Measurements from ENCODE around the gene ZNF841. TPM values are rescaled to one million over a fixed set of nuclear protein-coding genes. Genes with fewer than 3 reads are reported as not detected.
"Not testable (repeated sequence)": the region's sequence is repeated elsewhere in the genome, so short reads cannot be mapped to it uniquely, and the experiment has no call there.

Gene ZNF841
- total RNA-seq, 5 donors from 2014 or later (not counting 1 experiment from before 2014, with no cell fraction given): 25.4 to 34.3 (median 32.2) TPM

DNA sequence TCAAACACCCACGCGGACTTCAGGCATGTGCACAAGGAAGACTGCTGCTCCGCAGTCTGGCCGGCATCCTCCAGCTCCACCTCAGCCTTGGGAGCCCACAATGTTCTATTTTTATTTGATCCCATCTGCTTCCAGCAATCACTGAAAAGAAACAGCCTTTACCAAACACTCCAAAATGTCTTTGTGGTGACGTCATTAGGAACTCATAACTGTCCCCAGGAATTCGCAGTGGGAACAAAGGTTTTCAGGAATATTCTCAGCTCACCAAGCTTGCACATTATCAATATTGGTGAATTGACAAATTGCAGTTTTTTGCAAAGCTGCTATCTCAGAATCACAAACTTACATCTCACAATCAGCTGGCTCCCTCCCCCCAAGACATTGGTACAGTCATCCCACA lies 15.2 kb upstream of the ZNF841 start:
- Histone ChIP-seq H3K4me3 (ENCODE audit: control insufficient read depth in 1 of 2, extremely low read depth in 1 of 2, low read length in 1 of 2) (peak overlapping the region in 1 of 2 donors; percentile 18), H3K9me3 (peaks cover 29% of the 10 kb centered on the region), H3K27me3 (replicated peaks in 1 of 2; ENCODE audit: control insufficient read depth in 2 of 2, extremely low read depth in 1 of 2, insufficient read depth in 2 of 2, low read length in 1 of 2) (no peaks in the 10 kb centered on the region), H3K4me1 (ENCODE audit: control insufficient read depth in 1 of 2, extremely low read depth in 1 of 2, insufficient read depth in 2 of 2, low read length in 2 of 2) (no peaks in the 10 kb centered on the region), H3K36me3 (ENCODE audit: control insufficient read depth in 2 of 2, extremely low read depth in 1 of 2, insufficient read depth in 1 of 2, low read length in 1 of 2) (peaks cover 0 to under 1% of the 10 kb centered on the region in 2 donors), H3K27ac (ENCODE audit: low read length) (no peak overlapping the region)
- DNase-seq (no peak), ATAC-seq (replicated peaks in 1 of 4) (no peak)
- 90% methylated on average over 5 of the region's 6 CpGs for WGBS (ENCODE audit: insufficient coverage)
- peaks cover 42% of the 10 kb centered on the region for H3K36me3 Mint-ChIP-seq
- H3K27me3 Mint-ChIP-seq: no peaks in the 10 kb centered on the region
- ChIA-PET POLR2A (no interaction called here), CTCF (no interaction called here)
- H3K4me1 Mint-ChIP-seq: no peaks in the 10 kb centered on the region
- peaks cover 21 to 67% (median 59%) of the 10 kb centered on the region in 3 donors for H3K9me3 Mint-ChIP-seq
- no peak overlapping the region for H3K27ac Mint-ChIP-seq
- no peak overlapping the region for H3K4me3 Mint-ChIP-seq

GRCh38 chr19:52102782-52103181 lies 7.2 kb upstream of the ZNF841 start:
- Histone ChIP-seq H3K27ac (ENCODE audit: low read length) (no peak overlapping the region), H3K36me3 (ENCODE audit: control insufficient read depth in 2 of 2, extremely low read depth in 1 of 2, insufficient read depth in 1 of 2, low read length in 1 of 2) (no peaks in the 10 kb centered on the region), H3K4me1 (ENCODE audit: control insufficient read depth in 1 of 2, extremely low read depth in 1 of 2, insufficient read depth in 2 of 2, low read length in 2 of 2) (no peaks in the 10 kb centered on the region), H3K27me3 (replicated peaks in 1 of 2; ENCODE audit: control insufficient read depth in 2 of 2, extremely low read depth in 1 of 2, insufficient read depth in 2 of 2, low read length in 1 of 2) (peaks cover 0 to 5% of the 10 kb centered on the region in 2 experiments), H3K4me3 (ENCODE audit: control insufficient read depth in 1 of 2, extremely low read depth in 1 of 2, low read length in 1 of 2) (no peak overlapping the region), H3K9me3 (peaks cover 3% of the 10 kb centered on the region)
- CTCF ChIA-PET: no interaction called here
- no peak for DNase-seq
- peaks cover 0 to 3% of the 10 kb centered on the region in 2 donors for H3K27me3 Mint-ChIP-seq
- ATAC-seq (replicated peaks in 1 of 4): no peak
- H3K4me3 Mint-ChIP-seq: no peak overlapping the region
- H3K4me1 Mint-ChIP-seq: no peaks in the 10 kb centered on the region
- peaks cover 15% of the 10 kb centered on the region for H3K36me3 Mint-ChIP-seq
- POLR2A ChIA-PET: no interaction called here
- H3K9me3 Mint-ChIP-seq: peaks cover 14 to 35% (median 26%) of the 10 kb centered on the region in 3 donors
- no CpG with 5 or more reads among the region's 1 CpG for WGBS (ENCODE audit: insufficient coverage)
- H3K27ac Mint-ChIP-seq: no peak overlapping the region

DNA sequence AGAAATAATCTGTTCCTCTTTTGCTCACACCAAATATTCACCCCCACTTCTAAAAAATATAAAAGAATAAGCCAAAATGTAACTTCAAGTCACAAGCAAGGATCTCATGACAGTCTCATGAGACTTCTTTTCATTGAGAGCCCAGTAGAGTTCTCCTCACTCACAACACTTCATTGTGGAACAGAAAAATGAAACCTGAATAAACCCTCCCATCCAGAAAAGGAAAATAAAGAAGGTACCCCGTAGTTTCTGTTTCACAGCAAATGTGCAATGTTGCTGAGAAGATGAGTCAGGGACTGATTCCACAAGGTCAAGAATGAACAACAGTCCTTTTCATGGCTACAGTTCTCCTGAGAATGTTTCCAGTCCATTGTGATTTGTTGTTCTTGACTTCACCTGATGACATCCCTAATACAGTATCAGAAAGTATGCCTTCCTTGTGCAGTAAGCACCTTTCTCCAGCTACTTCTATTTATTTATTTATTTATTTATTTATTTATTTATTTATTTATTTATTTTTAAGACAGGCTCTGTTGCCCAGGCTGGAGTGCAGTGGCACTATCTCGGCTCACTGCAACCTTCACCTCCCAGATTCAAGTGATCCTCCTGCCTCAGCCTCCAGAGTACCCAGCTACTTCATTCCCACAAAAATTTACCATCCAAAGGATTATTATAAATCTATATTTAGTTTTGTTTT lies 6.4 kb upstream of the ZNF841 start:
- no peak for ATAC-seq (replicated peaks in 1 of 4)

DNA sequence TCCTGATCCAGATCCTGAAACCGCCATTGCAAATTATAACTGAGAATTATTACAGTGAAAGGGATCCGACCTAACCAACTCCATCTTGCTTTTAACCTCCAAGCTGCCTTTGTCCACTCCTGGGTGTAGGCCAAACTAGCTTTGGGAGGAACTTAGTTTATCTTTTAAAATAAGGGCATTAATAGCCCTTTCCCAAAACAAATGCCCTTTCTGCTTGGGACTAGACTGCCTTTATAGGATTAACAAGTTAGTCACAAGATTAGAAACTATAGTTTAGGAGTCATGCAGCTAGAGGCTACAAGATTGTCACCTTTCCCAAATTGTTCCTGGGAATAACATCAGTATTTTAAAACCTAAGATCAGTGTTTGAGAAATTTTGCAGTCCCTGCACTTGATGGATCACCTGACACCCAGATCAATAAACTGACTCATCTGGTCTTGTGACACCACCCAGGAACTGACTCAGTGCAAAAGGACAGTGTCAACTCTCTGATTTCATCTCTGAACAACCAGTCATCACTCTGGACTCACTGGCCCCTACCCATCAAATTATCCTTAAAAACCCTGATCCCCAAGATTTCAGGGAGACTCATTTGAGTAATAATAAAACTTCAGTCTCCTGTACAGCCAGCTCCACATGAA lies 4.1 kb upstream of the ZNF841 start:
- Mint-ChIP-seq H3K27ac (no peak overlapping the region), H3K4me3 (no peak overlapping the region), H3K27me3 (peaks cover 0 to 3% of the 10 kb centered on the region in 2 donors), H3K9me3 (peaks cover 9 to 33% (median 21%) of the 10 kb centered on the region in 3 donors), H3K36me3 (peaks cover 17% of the 10 kb centered on the region), H3K4me1 (peaks cover 10 to 16% (median 12%) of the 10 kb centered on the region in 3 donors)
- ChIA-PET POLR2A (no interaction called here), CTCF (no interaction called here)
- H3K4me1 ChIP-seq (ENCODE audit: control insufficient read depth in 1 of 2, extremely low read depth in 1 of 2, insufficient read depth in 2 of 2, low read length in 2 of 2): peaks cover 0 to 12% of the 10 kb centered on the region in 2 experiments
- H3K27me3 ChIP-seq (replicated peaks in 1 of 2; ENCODE audit: control insufficient read depth in 2 of 2, extremely low read depth in 1 of 2, insufficient read depth in 2 of 2, low read length in 1 of 2): peaks cover 0 to 5% of the 10 kb centered on the region in 2 experiments
- no peak overlapping the region for H3K4me3 ChIP-seq (ENCODE audit: control insufficient read depth in 1 of 2, extremely low read depth in 1 of 2, low read length in 1 of 2)
- no peaks in the 10 kb centered on the region for H3K36me3 ChIP-seq (ENCODE audit: control insufficient read depth in 2 of 2, extremely low read depth in 1 of 2, insufficient read depth in 1 of 2, low read length in 1 of 2)
- H3K27ac ChIP-seq (ENCODE audit: low read length): no peak overlapping the region
- H3K9me3 ChIP-seq: no peaks in the 10 kb centered on the region
- ATAC-seq (replicated peaks in 1 of 4) (no peak), DNase-seq (no peak)
- no CpG with 5 or more reads among the region's 2 CpGs for WGBS (ENCODE audit: insufficient coverage)

More for the DNA sequence above, 6.4 kb upstream of the ZNF841 start:
- H3K4me1 ChIP-seq (ENCODE audit: control insufficient read depth in 1 of 2, extremely low read depth in 1 of 2, insufficient read depth in 2 of 2, low read length in 2 of 2): no peaks in the 10 kb centered on the region
- peaks cover 0 to 3% of the 10 kb centered on the region in 2 donors for H3K27me3 Mint-ChIP-seq
- no peak overlapping the region for H3K27ac ChIP-seq (ENCODE audit: low read length)
- no peak overlapping the region for H3K4me3 Mint-ChIP-seq
- peaks cover 10 to 29% (median 21%) of the 10 kb centered on the region in 3 donors for H3K9me3 Mint-ChIP-seq
- no CpG with 5 or more reads among the region's 2 CpGs for WGBS (ENCODE audit: insufficient coverage)
- H3K27me3 ChIP-seq (replicated peaks in 1 of 2; ENCODE audit: control insufficient read depth in 2 of 2, extremely low read depth in 1 of 2, insufficient read depth in 2 of 2, low read length in 1 of 2): peaks cover 0 to 5% of the 10 kb centered on the region in 2 experiments
- no peak overlapping the region for H3K27ac Mint-ChIP-seq
- CTCF ChIA-PET: no interaction called here
- DNase-seq: no peak
- H3K4me3 ChIP-seq (ENCODE audit: control insufficient read depth in 1 of 2, extremely low read depth in 1 of 2, low read length in 1 of 2): no peak overlapping the region
- no peaks in the 10 kb centered on the region for H3K9me3 ChIP-seq
- H3K36me3 Mint-ChIP-seq: peaks cover 10% of the 10 kb centered on the region
- POLR2A ChIA-PET: no interaction called here
- H3K36me3 ChIP-seq (ENCODE audit: control insufficient read depth in 2 of 2, extremely low read depth in 1 of 2, insufficient read depth in 1 of 2, low read length in 1 of 2): no peaks in the 10 kb centered on the region
- H3K4me1 Mint-ChIP-seq: no peaks in the 10 kb centered on the region

GRCh38 chr19:52096416-52096815 lies 851 bp upstream of the ZNF841 start:
- ATAC-seq (replicated peaks in 1 of 4); H3K4me3 ChIP-seq (ENCODE audit: control insufficient read depth in 1 of 2, extremely low read depth in 1 of 2, low read length in 1 of 2); H3K9me3 ChIP-seq; H3K27me3 ChIP-seq (replicated peaks in 1 of 2; ENCODE audit: control insufficient read depth in 2 of 2, extremely low read depth in 1 of 2, insufficient read depth in 2 of 2, low read length in 1 of 2); CTCF ChIA-PET; POLR2A ChIA-PET; H3K27ac Mint-ChIP-seq; H3K27me3 Mint-ChIP-seq; DNase-seq; H3K27ac ChIP-seq (ENCODE audit: low read length): not testable (repeated sequence)
- Mint-ChIP-seq H3K9me3 (peaks cover 17 to 49% (median 18%) of the 10 kb centered on the region in 3 donors), H3K4me1 (peaks cover 23 to 40% (median 35%) of the 10 kb centered on the region in 3 donors), H3K4me3 (peak overlapping the region; percentile 94 to 100 (median 97)), H3K36me3 (peaks cover 49% of the 10 kb centered on the region)
- Histone ChIP-seq H3K36me3 (ENCODE audit: control insufficient read depth in 2 of 2, extremely low read depth in 1 of 2, insufficient read depth in 1 of 2, low read length in 1 of 2) (peaks cover 0 to 10% of the 10 kb centered on the region in 2 donors), H3K4me1 (ENCODE audit: control insufficient read depth in 1 of 2, extremely low read depth in 1 of 2, insufficient read depth in 2 of 2, low read length in 2 of 2) (peaks cover 2 to 20% of the 10 kb centered on the region in 2 experiments)
- no CpG with 5 or more reads among the region's 3 CpGs for WGBS (ENCODE audit: insufficient coverage)

DNA sequence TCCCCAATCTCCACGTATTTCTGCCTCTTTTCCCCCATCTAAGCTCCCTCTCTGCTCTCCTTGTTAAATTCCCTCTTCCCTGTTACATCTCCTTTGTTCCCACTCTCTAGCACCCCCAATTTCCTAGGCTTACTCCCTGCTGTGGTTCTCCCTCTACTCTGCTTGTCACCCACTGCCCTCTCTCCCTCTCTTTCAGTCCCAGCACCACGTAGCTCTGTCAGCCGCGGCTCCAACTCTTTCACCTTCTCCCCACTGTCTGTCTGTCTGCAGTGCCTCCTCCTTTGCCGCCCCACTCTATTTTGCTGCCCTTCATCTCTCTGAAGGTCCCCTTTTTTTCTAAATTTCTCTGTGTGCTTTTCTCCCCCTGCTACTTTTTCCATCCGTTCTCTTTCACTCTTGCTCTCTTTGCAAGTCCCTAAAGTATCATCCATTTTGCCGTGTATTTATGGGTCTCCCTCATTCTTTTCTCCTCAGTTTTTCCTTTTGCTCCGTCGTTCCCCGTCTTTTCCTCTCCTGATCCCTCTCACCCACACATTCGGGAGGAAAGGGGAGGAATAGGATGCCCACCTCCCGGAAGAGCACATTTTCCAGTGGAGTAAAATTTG lies 937 bp downstream of the ZNF841 start:
- H3K36me3 Mint-ChIP-seq: peaks cover 67% of the 10 kb centered on the region
- 57% methylated on average over 6 of the region's 12 CpGs for WGBS (ENCODE audit: insufficient coverage)
- no peak for DNase-seq
- Histone ChIP-seq H3K27me3 (replicated peaks in 1 of 2; ENCODE audit: control insufficient read depth in 2 of 2, extremely low read depth in 1 of 2, insufficient read depth in 2 of 2, low read length in 1 of 2) (no peaks in the 10 kb centered on the region), H3K4me3 (ENCODE audit: control insufficient read depth in 1 of 2, extremely low read depth in 1 of 2, low read length in 1 of 2) (peak overlapping the region; percentile 94 to 98), H3K4me1 (ENCODE audit: control insufficient read depth in 1 of 2, extremely low read depth in 1 of 2, insufficient read depth in 2 of 2, low read length in 2 of 2) (peaks cover 2 to 20% of the 10 kb centered on the region in 2 experiments), H3K9me3 (no peaks in the 10 kb centered on the region), H3K27ac (ENCODE audit: low read length) (no peak overlapping the region), H3K36me3 (ENCODE audit: control insufficient read depth in 2 of 2, extremely low read depth in 1 of 2, insufficient read depth in 1 of 2, low read length in 1 of 2) (peaks cover 0 to 20% of the 10 kb centered on the region in 2 donors)
- peak overlapping the region; percentile 92 to 94 for H3K27ac Mint-ChIP-seq
- no peaks in the 10 kb centered on the region for H3K27me3 Mint-ChIP-seq
- POLR2A ChIA-PET: no interaction called here
- peak overlapping the region; percentile 94 to 100 (median 97) for H3K4me3 Mint-ChIP-seq
- peaks cover 31 to 49% (median 43%) of the 10 kb centered on the region in 3 donors for H3K4me1 Mint-ChIP-seq
- H3K9me3 Mint-ChIP-seq: peaks cover 24 to 60% (median 25%) of the 10 kb centered on the region in 3 donors
- ATAC-seq (replicated peaks in 1 of 4): no peak
- CTCF ChIA-PET: interaction anchor here in 1 of 2 donors (0.6 kb wide), 1 partner anchor 201 kb away, joined by 5 read pairs; no protein-coding TSS in a partner anchor
